LNCaP clone FGC (cell line): ENCODE data around the gene NFKBIE.
A peak's percentile ranks its signal among the peaks of the same experiment; 100 is the strongest.

Source experiments
- DNase-seq: peaks from one replicate; pipeline ENCODE4 v3.0.0-alpha.2; 2011; ENCODE audit warnings: low read depth
- H3K4me3 ChIP-seq: 2 replicates; pipeline ENCODE4 v1.5.1; 2011; ENCODE audit warnings: mild to moderate bottlenecking, low read depth, low read length, control low read depth
- TF ChIP-seq, protein P1 (sequence below): IDR thresholded peaks from 2 replicates; pipeline ENCODE4 v1.5.1; 2012; ENCODE audit warnings: mild to moderate bottlenecking; ENCODE audit not compliant: control insufficient read depth, insufficient read depth; ENCODE audit errors: extremely low read depth

Gene NFKBIE

DNA sequence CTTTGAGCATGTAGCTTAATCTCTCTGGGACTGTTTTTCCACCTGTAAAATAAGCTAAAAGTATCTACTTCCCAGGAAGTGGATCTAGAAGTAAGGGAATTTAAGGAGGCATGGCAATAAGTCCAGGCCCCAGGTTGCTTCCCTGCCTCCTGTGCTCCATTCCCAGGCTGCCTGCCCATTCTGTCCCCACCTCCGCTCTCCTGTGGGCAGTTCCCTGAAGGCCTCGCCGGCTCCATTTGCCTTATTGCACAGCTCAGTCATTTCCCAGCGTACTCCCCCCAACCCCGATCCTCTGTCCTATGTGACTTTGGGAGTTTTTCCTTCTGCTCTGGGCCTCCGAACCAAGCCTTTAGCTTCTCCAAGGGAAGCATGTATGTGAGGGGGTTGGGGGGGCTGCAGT, 37.3 kb downstream of the NFKBIE start:
- TF ChIP-seq, protein P1, sequence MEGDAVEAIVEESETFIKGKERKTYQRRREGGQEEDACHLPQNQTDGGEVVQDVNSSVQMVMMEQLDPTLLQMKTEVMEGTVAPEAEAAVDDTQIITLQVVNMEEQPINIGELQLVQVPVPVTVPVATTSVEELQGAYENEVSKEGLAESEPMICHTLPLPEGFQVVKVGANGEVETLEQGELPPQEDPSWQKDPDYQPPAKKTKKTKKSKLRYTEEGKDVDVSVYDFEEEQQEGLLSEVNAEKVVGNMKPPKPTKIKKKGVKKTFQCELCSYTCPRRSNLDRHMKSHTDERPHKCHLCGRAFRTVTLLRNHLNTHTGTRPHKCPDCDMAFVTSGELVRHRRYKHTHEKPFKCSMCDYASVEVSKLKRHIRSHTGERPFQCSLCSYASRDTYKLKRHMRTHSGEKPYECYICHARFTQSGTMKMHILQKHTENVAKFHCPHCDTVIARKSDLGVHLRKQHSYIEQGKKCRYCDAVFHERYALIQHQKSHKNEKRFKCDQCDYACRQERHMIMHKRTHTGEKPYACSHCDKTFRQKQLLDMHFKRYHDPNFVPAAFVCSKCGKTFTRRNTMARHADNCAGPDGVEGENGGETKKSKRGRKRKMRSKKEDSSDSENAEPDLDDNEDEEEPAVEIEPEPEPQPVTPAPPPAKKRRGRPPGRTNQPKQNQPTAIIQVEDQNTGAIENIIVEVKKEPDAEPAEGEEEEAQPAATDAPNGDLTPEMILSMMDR, result no peak
- no peak overlapping the region for H3K4me3 ChIP-seq

DNA sequence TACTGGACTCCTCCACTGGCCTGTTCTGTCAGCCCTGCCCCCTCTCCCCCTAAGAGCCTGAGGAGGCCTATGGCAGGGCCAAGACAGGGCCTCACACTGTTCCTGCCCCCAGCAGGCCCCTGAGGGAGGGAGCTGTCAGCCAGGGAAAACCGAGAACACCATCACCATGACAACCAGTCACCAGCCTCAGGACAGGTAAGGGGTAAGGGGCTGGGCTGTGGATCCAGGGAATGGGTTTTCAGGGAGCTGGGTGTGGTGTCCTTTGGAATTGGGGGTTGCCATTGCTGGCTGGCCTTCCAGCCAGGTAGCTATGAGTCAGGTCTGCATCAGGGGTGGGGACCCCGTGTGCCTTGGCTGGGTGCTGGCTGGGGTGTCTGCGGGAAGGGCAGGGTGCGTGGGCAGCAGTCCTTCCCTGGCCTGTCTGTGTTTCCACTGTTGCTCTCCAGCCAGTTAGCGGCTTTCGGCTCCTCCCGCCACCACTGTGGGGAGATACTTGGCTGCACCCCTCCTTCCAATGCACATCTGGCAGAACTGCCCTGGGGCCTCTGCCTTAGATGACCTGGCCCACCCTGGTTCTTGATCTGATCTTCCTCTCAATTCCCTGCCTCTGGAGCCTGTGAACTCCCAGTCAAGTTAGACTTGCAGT, 38.1 kb downstream of the NFKBIE start:
- no peak for DNase-seq
- no peak overlapping the region for H3K4me3 ChIP-seq
- TF ChIP-seq, protein P1, result no peak

More for the DNA sequence above, 37.3 kb downstream of the NFKBIE start:
- DNase-seq, result no peak

DNA sequence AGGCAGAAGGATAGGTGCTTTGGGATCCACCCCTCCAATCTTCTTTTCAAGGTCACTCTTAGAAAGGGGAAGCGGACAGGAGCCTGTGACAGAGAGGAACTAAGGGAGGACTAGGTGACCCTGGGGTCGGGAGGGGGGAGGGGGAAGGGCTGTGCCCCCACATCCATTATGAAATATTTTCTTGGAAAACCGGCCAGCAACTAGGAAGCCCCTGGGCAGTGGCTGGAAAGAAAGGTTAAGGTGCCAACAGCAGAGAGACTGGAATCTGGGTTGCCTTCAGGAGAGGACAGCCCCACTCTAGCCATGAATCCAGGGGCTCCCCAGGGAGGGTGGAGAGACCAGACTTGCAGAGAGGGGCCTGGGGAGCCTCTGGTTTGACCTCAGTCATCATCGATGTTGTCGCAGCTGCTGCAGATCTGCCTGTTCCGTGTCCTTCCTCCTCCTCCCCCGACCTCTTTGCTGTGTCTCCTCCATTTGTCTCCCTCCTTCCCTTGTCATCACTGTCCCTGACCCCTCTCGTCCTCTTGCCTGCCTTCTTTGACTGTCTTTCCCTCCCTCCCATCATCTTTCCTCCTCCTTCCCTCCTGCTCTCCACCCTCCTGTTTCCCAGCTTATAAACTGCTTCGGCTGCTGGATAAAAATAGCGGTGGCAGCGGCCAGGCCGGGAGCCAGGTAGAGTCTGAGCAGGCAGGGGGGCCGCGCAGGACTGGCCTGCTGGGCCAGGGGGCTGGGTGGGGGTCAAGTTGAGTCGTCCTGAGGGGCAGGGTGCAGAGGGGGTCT, 38.8 kb downstream of the NFKBIE start:
- no peak overlapping the region for H3K4me3 ChIP-seq
- DNase-seq, result no peak
- TF ChIP-seq, protein P1, result no peak

DNA sequence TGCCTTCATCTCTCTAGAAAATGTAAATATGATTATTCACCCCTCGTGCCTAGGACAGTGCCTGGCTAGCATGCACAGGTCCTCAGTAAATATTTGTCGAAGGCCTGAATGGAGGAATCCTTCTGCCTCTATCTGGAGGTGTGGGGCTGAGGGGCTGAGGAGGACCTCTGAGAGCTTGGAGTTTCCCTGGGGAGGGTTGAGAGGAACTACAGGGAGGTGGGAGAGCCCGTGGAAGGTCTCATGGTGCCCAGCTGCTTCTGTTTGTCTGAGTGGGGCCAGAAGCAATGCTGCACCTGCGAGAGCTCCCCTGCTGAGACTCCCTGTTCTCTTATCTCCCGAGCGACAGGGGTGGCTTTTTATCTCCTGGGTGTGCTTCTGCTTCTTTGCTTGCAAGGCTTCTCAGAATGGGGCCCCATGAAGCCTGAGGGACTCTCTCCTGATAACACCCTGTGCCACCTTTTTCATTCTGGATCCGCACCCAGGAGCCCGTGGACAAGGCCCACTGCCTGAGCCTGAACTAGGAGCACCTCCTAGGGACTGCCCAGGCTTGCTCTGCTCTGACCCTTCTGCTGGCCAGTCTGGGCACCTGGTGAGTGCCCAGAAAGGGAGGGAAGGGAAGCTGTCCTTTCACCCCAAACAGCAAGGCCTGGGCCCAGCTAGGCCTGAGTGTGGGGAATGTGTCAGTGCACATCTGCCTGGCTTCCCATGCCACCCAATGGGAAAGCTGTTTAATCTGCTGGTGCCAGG, 39.6 kb downstream of the NFKBIE start:
- H3K4me3 ChIP-seq, result no peak overlapping the region
- TF ChIP-seq, protein P1, result no peak
- no peak for DNase-seq

DNA sequence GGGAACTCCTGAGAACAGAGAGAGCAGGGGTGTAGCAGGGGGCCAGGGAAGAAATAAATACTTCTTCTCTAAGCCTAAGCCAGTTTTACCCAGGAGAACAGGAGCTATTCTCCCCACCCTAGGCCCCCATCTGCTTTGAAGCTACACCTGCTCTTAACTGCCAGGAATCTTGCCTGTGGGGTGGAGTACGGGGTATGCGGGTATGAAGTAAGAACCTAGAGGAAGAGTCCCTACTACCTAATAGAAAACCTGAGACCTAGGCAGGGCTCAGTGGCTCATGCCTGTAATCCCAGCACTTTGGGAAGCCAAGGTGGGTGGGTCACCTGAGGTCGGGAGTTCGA, 40.4 kb downstream of the NFKBIE start:
- TF ChIP-seq, protein P1, result no peak
- H3K4me3 ChIP-seq, result no peak overlapping the region
- DNase-seq, result no peak

DNA sequence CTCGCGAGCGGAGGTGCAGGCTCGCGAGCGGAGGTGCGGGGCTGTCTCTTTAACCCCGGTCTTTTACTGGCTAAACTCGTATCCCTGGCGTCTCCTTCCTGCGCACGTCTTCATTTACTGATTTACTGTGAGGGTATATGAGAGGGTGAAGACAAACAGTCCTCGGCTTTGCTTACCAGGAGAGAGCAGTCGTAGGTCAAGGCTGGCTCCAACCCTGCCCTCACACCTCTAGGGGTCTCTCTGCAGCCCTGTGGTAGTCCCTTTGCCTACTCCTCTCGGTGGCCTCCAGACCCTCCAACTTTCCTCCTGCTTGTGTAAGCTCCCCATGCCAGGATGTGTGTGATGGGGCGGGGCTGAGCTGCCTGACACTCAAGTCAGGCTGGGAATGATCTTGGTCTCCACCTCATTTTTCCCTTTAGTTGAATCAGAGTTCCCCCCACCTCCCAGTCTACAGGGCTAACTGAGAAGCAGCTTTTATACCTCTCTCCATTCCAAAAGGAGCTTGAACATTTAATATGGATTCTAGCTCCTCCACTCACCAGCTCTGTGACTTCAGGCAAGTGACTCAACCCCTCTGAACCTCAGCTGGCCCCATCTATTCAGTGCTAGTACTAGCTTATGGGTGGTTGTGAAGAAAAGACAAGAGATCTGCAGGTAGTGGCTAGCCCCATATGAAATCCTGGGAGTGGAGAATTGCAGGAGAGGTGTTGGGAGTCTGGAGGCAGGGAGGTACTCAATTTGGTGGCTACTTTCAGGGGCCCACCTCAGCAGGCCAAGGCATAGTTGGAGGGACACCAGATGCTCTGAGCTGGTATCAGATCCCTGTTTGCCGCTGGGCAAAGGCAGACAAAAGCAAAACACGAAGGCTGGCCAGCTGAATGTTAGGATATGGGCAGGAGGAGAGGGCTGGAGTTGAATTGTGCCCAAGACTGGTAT, 41.1 kb downstream of the NFKBIE start:
- TF ChIP-seq, protein P1, result no peak
- DNase-seq, result no peak
- H3K4me3 ChIP-seq, result peak overlapping the region; percentile 65
